Fibroblast of villous mesenchyme (primary cell): ENCODE measurements around the gene TBC1D22A. TPM values are rescaled to one million over a fixed set of nuclear protein-coding genes. Genes with fewer than 3 reads are reported as not detected.
"Not testable (repeated sequence)": the region's sequence is repeated elsewhere in the genome, so short reads cannot be mapped to it uniquely, and the experiment has no call there.

Experiments
- DNase-seq: peaks from one replicate; pipeline ENCODE4 v3.0.0-alpha.2; 2010; ENCODE audit warnings: low read depth
- H3K4me3 ChIP-seq: 2 replicates; pipeline ENCODE4 v1.5.1; 2011; ENCODE audit warnings: low read depth, mild to moderate bottlenecking, low read length
- total RNA-seq: library from RNA; depleted of rRNA; stranded (reverse); fragments of >200 nt; gene quantifications from 2 replicates; pipeline ENCODE4 v1.2.3, GENCODE V29; 2012
- TF ChIP-seq, protein P1 (sequence below): IDR thresholded peaks from 2 replicates; pipeline ENCODE4 v1.5.1; 2012; ENCODE audit warnings: low read depth, mild to moderate bottlenecking, low read length; ENCODE audit not compliant: insufficient read depth

Gene TBC1D22A
- total RNA-seq, 1 donor, result 12.5 TPM

DNA sequence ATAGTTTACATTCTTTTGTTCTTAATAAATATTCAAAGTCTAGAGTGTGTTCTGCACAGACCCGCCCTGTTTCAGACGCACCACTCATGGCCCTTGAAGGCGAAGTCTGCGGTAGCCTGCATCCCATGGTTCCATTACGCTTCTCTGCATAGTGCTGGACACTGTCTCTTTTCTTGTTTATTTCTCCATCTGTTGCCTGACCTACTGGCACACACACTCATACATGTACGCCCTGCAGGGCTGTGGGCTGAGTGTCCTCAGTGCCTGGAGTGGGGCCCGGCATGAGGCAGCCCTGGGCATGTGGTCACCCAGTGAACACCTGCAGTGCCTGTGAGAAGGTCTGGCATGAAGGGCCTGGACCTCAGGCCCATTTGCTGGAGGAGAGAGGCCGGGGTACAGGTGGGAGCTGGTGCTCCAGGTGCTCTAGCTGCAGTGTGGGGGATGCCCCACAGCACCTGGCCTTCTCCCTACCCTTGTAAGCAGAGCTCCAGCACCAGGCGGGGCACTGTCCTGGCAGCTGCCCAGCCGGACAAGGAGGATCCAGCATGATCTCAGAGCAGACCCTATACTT lies 404.1 kb downstream of the TBC1D22A start:
- no peak for DNase-seq
- TF ChIP-seq, protein P1, sequence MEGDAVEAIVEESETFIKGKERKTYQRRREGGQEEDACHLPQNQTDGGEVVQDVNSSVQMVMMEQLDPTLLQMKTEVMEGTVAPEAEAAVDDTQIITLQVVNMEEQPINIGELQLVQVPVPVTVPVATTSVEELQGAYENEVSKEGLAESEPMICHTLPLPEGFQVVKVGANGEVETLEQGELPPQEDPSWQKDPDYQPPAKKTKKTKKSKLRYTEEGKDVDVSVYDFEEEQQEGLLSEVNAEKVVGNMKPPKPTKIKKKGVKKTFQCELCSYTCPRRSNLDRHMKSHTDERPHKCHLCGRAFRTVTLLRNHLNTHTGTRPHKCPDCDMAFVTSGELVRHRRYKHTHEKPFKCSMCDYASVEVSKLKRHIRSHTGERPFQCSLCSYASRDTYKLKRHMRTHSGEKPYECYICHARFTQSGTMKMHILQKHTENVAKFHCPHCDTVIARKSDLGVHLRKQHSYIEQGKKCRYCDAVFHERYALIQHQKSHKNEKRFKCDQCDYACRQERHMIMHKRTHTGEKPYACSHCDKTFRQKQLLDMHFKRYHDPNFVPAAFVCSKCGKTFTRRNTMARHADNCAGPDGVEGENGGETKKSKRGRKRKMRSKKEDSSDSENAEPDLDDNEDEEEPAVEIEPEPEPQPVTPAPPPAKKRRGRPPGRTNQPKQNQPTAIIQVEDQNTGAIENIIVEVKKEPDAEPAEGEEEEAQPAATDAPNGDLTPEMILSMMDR, result no peak
- H3K4me3 ChIP-seq, result no peak overlapping the region

DNA sequence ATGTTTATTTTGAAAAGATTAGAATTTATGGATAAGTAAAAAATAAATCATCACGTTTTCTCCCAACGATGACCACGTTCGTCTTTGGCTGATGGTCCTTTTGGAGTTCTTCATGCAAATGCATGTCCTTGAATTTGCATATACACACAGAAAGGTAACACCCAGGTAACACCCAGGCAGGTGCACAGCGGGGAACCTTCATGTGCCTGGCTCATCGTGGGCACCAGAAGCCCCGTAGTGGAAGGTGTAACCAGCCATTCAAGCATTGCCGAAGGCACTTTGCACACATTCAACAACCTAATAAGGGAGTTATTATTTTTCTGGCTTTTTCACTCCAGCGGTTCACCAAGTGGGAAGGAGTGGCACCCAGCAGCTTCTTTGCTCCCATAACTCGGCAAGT lies 404.6 kb downstream of the TBC1D22A start:
- TF ChIP-seq, protein P1, result no peak
- DNase-seq, result no peak
- no peak overlapping the region for H3K4me3 ChIP-seq

DNA sequence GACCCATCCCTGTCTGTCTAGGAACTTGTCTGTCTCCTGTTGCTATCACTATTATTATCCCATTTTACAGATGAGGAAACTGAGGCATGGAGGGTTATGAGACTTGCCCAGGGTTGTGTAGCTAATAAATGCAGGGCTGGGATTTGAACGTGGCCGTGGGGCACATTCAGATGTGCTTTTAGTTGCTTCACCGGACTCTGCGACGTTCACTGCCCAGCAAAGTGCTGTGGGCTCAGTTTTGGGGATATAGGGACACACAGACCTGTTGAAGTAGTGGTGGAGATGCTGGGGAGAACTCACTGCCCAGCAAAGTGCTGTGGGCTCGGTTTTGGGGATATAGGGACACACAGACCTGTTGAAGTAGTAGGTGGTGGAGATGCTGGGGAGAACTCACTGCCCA lies 405.5 kb downstream of the TBC1D22A start:
- H3K4me3 ChIP-seq, DNase-seq: not testable (repeated sequence)

DNA sequence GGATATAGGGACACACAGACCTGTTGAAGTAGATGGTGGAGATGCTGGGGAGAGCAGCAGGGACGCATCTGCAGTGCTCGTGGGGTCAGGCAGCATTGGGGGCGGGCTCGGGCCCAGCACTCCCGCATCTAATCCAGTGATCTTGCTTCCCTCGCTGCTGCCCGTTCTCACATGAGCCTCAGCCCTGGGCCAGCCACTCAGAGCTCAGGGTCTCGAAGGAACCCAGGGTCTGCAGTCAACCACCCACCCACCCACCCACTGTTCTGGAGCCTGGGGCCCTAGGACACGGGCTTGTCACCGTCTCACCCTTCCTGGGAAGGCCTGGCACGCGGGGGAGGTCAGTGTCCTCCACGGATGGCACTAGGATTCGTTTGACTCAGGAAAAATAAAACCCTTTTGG lies 406.0 kb downstream of the TBC1D22A start:
- TF ChIP-seq, protein P1, result no peak
- H3K4me3 ChIP-seq, result no peak overlapping the region
- no peak for DNase-seq

DNA sequence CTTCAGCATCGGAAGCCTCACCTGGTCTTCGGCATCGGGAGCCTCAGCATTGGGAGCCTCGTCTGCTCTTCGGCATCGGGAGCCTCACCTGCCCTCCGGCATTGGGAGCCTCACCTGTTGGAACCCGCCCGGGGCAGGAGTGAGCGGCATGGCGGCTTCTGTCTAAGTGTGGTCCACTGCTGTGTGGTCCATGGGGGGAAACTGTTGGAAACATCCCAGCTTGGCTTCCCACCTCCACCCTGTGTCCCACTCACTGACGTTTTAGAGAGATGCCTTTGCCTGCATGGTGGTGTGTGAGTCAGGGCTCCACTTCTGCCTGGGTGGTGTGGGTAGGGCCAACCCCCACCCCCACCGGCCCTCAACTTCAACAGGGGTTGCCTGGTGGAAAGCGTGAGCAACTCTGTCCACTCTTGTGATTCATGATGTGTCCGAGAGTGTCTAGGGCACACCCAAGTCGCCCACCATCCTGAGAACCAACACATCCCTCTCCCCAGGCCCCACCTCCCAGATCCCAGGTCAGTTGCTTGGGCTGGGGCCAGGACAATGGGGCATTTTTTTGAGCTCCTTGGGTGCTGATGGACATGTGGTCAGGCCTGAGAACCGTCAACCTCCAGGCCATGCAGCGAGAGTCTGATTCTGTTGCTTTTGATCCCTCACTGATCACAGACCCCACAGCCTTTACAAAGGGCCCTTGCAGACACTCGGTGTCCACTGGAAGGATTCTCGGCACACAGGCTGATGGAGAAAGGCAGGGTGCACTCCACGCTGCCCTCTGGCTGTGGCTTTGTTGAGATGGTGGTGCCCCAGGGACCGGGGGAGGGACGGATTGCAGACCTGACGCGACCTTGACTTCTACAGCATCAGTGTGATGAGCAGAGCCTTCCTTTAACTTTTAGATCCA lies 406.7 kb downstream of the TBC1D22A start:
- DNase-seq, result peak; percentile 13
- TF ChIP-seq, protein P1, result peak; percentile 37
- no peak overlapping the region for H3K4me3 ChIP-seq

DNA sequence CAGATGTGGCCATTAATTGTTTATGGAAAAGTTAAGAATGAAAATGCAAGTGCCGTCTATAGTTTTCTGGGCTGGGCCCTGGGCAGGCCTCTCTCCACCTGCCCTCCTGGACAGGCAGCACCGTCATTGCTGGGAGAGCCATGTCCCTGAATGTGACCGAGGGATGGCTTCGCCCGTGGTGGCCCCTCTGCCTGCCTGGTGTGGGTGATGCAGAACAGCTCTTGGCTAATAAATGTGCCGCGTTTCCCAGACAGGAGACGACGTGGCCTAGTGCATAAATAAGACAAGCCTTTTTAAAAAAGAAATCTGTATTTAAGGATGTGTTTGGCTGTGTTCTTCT lies 407.3 kb downstream of the TBC1D22A start:
- no peak overlapping the region for H3K4me3 ChIP-seq
- DNase-seq, result no peak
- TF ChIP-seq, protein P1, result no peak

DNA sequence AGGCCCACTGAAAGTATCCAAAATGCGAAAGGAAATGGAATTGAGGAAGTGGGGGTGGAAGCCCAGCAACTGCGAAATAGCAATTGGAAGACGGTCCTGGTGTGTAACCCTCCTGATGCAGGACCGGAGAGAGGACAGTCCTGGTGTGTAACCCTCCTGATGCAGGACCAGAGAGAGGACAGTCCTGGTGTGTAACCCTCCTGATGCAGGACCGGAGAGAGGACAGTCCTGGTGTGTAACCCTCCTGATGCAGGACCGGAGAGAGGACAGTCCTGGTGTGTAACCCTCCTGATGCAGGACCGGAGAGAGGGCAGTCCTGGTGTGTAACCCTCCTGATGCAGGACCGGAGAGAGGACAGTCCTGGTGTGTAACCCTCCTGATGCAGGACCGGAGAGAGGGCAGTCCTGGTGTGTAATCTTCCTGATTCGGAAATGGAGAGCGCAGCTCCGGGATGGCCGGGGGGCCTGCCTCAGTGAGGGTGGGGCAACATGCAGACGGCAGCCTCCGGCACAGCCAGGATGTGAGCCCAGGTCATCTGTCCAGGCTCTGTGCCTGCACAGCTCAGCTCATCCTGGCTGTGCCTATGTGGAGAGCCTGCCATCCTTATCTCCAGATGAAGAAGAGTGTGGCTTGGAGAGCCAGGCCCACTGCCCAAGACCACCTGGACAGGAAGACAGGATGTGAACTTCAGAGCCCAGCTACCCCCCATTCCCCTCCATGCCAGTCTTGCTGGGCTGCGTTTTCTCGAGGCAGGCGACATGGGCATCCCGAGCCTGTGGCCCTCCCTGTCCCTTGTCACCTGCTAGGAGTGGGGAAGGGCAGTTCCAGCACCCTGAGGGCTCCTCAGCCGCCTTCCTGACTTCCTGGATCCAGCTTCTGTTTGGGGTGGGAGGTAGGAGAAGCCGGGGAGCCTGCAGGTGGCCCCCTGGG lies 408.3 kb downstream of the TBC1D22A start:
- not testable (repeated sequence) for DNase-seq, H3K4me3 ChIP-seq
